Measurements from ENCODE around the gene TAMM41.

DNA sequence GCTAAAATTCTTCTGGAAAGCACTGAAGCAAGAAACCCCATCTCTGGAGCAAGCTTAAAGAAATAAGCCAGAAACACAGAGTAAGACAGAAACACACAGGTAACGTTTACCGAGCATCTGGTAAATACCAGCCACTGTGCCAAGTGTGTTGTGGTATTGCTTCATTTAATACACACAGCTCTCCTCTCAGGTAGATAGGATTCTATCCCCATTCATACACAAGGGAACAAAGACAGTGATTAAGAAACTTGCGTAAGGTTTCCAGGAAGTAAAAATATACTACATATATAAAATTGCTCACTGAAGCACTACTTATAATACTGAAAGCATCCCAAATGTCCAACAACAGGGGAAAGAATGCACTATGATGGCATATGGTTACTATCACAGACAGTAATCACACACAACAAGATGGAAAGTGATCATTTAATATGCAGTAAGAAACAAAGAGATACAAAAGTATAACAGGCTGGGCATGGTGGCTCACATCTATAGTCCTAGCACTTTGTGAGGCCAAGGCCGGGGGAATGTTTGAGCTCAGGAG is 27.5 kb downstream of the TAMM41 start:
- TF ChIP-seq SUZ12 (IDR thresholded peaks at IDR 0.05; ENCODE audit: extremely low read depth, insufficient read depth, insufficient read length): no peak
- TF ChIP-seq YY1 (IDR thresholded peaks at IDR 0.05; ENCODE audit: insufficient read depth, insufficient read length): no peak
- no peak for TF ChIP-seq ZNF274 (IDR thresholded peaks at IDR 0.05; ENCODE audit: low read depth, low read length)
